ENCODE data around the gene GSTM3.
"Not testable (repeated sequence)": the region's sequence is repeated elsewhere in the genome, so short reads cannot be mapped to it uniquely, and the experiment has no call there.

Gene GSTM3

GRCh38 chr1:109750241-109750882 is 9.5 kb upstream of the GSTM3 start:
- intact Hi-C loops (cut with DNase I) = no loop called here
- DNase-seq = peak in 8 of 42 donors; percentile 0 to 17 (median 6)

GRCh38 chr1:109749221-109749620 is 8.4 kb upstream of the GSTM3 start:
- intact Hi-C loops (cut with DNase I) = no loop called here
- DNase-seq = no peak

GRCh38 chr1:109748311-109748710 is 7.5 kb upstream of the GSTM3 start:
- intact Hi-C loops (cut with DNase I) = not testable (repeated sequence)
- peak in 3 of 42 donors; percentile 4 to 19 (median 5) for DNase-seq

- intact Hi-C loops (cut with DNase I) = no loop called here
- DNase-seq = peak; percentile 67 to 95 (median 84)
Measured at GRCh38 chr1:109739738-109740614, 862 bp downstream of the GSTM3 start.

- DNase-seq = peak in 3 of 42 donors; percentile 20 to 42 (median 22)
- intact Hi-C loops (cut with DNase I) = no loop called here
Measured at GRCh38 chr1:109733236-109733870, 7.5 kb downstream of the GSTM3 start.

GRCh38 chr1:109732390-109732881 is 8.4 kb downstream of the GSTM3 start:
- intact Hi-C loops (cut with DNase I) = no loop called here

GRCh38 chr1:109730666-109731065 is 10.2 kb downstream of the GSTM3 start:
- intact Hi-C loops (cut with DNase I) = no loop called here
- DNase-seq = no peak

More at GRCh38 chr1:109732390-109732881, 8.4 kb downstream of the GSTM3 start:
- no peak for DNase-seq

- intact Hi-C loops (cut with DNase I) = no loop called here
- peak in 1 of 42 donors; percentile 29 for DNase-seq
Measured at GRCh38 chr1:109728870-109729269, 12.0 kb downstream of the GSTM3 start.

- intact Hi-C loops (cut with DNase I) = no loop called here
- no peak for DNase-seq
Measured at GRCh38 chr1:109726728-109727373, 14.0 kb downstream of the GSTM3 start.

- no peak for DNase-seq
- intact Hi-C loops (cut with DNase I) = no loop called here
Measured at GRCh38 chr1:109726007-109726406, 14.8 kb downstream of the GSTM3 start.

GRCh38 chr1:109725510-109725909 is 15.3 kb downstream of the GSTM3 start:
- intact Hi-C loops (cut with DNase I) = no loop called here
- no peak for DNase-seq

GRCh38 chr1:109724933-109725332 is 15.9 kb downstream of the GSTM3 start:
- DNase-seq = no peak
- intact Hi-C loops (cut with DNase I) = no loop called here

GRCh38 chr1:109722908-109723691 is 17.7 kb downstream of the GSTM3 start:
- intact Hi-C loops (cut with DNase I) = no loop called here
- peak in 1 of 42 donors; percentile 26 for DNase-seq

GRCh38 chr1:109721971-109722370 is 18.9 kb downstream of the GSTM3 start:
- DNase-seq = no peak
- intact Hi-C loops (cut with DNase I) = no loop called here

GRCh38 chr1:109721042-109721441 is 19.8 kb downstream of the GSTM3 start:
- intact Hi-C loops (cut with DNase I) = no loop called here
- no peak for DNase-seq

GRCh38 chr1:109719337-109719837 is 21.5 kb downstream of the GSTM3 start:
- no peak for DNase-seq
- intact Hi-C loops (cut with DNase I) = no loop called here

GRCh38 chr1:109718495-109718894 is 22.3 kb downstream of the GSTM3 start:
- peak in 1 of 42 donors; percentile 37 for DNase-seq
- intact Hi-C loops (cut with DNase I) = no loop called here

- intact Hi-C loops (cut with DNase I) = no loop called here
- DNase-seq = no peak
Measured at GRCh38 chr1:109717729-109718128, 23.1 kb downstream of the GSTM3 start.
